Measurements from ENCODE around the gene TNFSF15. TPM values are rescaled to one million over a fixed set of nuclear protein-coding genes. Genes with fewer than 3 reads are reported as not detected.

Gene TNFSF15
- polyA plus RNA-seq, 1 experiment: 0.13 TPM

DNA sequence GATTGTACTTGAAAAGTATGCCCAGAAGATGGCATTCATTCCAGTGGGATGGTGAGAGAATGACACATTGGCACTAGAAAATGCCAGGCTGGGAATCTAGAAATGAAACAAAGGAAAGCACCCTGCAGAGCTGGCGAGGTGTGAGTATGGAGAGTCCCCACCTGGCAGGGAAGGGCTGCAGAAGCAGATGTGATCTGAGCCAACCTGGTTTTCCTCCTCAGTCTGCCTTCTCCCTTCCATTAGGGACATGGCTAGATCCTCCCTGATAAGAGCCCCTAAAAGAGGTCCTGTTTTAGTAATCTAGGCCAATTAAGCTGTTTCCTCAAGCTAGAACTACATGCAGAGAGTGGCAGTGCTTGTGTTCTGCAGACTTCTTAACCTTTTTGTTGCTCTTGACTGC, 24.7 kb upstream of the TNFSF15 start:
- H3K27me3 ChIP-seq (ENCODE audit: control insufficient read depth, insufficient read depth, low read length): peaks cover 4% of the 10 kb centered on the region
- POLR2A ChIA-PET: no interaction called here
- DNase-seq (ENCODE audit: low read depth): no peak
- TF ChIP-seq, protein P1, sequence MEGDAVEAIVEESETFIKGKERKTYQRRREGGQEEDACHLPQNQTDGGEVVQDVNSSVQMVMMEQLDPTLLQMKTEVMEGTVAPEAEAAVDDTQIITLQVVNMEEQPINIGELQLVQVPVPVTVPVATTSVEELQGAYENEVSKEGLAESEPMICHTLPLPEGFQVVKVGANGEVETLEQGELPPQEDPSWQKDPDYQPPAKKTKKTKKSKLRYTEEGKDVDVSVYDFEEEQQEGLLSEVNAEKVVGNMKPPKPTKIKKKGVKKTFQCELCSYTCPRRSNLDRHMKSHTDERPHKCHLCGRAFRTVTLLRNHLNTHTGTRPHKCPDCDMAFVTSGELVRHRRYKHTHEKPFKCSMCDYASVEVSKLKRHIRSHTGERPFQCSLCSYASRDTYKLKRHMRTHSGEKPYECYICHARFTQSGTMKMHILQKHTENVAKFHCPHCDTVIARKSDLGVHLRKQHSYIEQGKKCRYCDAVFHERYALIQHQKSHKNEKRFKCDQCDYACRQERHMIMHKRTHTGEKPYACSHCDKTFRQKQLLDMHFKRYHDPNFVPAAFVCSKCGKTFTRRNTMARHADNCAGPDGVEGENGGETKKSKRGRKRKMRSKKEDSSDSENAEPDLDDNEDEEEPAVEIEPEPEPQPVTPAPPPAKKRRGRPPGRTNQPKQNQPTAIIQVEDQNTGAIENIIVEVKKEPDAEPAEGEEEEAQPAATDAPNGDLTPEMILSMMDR (IDR thresholded peaks at IDR 0.05; ENCODE audit: insufficient read depth, low read depth, low read length): no peak
- no peak overlapping the region for H3K4me3 ChIP-seq (ENCODE audit: low read depth, low read length)
- H3K36me3 ChIP-seq (ENCODE audit: control insufficient read depth, insufficient read depth, low read length): no peaks in the 10 kb centered on the region
- CTCF ChIA-PET: no interaction called here

DNA sequence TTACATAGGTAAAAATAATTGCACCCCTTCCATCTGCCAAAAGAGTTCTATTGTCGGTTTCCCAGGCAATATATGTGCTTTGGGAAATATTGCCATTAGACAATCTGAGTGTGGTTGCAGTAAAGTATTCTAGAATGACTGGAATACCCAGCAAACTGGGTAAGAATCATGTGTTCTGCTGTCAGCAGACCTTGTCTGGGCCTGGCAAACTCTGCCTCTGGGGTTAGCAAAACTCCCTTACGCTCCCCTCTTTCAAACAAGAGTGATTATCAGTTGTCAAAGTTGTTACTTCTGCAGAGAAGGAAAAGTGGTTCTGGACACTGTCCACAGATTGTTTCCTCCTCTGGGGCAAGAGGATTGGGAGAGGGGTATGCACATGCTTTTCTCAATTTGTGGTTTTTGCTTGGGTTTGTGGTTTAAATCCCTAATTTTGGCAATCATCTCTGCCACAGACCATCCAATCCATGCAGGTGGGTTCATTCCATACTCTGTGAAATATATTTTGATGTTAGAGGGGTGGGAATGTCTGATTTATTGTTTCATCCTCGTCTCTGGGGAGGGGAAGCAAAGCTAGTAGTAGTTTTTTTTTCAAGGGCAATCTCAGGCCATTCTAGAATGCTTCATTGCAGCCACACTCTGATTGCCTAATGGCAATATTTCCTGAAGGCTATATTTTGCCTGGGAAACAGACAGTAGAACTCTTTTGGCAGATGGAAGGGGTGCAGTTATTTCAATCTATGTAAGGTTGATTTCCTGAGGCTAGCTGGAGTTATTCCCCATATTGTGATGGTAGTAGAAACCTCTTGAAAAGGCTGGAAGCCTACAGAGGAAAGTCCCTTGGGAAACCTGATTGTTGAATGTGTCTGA, 24.0 kb upstream of the TNFSF15 start:
- Histone ChIP-seq H3K36me3 (ENCODE audit: control insufficient read depth, insufficient read depth, low read length) (no peaks in the 10 kb centered on the region), H3K27me3 (ENCODE audit: control insufficient read depth, insufficient read depth, low read length) (peaks cover 4% of the 10 kb centered on the region), H3K4me3 (ENCODE audit: low read depth, low read length) (no peak overlapping the region)
- CTCF ChIA-PET: no interaction called here
- POLR2A ChIA-PET: no interaction called here
- DNase-seq (ENCODE audit: low read depth): no peak
- TF ChIP-seq, protein P1 (IDR thresholded peaks at IDR 0.05; ENCODE audit: insufficient read depth, low read depth, low read length): no peak

DNA sequence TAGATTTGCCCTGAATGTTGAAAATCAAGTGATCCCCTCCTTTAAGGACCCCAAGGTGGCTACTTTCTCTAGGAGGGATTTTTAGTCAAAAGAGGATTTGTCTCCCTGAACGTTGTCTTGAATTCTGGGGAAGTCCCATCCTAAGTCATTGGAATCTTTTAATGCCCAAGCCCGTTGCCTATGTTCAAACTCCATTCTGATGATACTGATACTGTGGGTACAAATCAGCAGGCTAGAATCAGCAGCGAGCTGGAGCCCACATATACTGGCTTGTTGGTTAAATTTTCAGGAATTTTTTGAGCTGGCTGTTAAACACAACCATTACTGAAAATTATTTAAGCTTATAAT, 22.4 kb upstream of the TNFSF15 start:
- Histone ChIP-seq H3K4me3 (ENCODE audit: low read depth, low read length) (no peak overlapping the region), H3K36me3 (ENCODE audit: control insufficient read depth, insufficient read depth, low read length) (no peaks in the 10 kb centered on the region), H3K27me3 (ENCODE audit: control insufficient read depth, insufficient read depth, low read length) (peaks cover 4% of the 10 kb centered on the region)
- DNase-seq (ENCODE audit: low read depth): no peak
- POLR2A ChIA-PET: no interaction called here
- TF ChIP-seq, protein P1 (IDR thresholded peaks at IDR 0.05; ENCODE audit: insufficient read depth, low read depth, low read length): no peak
- CTCF ChIA-PET: no interaction called here

DNA sequence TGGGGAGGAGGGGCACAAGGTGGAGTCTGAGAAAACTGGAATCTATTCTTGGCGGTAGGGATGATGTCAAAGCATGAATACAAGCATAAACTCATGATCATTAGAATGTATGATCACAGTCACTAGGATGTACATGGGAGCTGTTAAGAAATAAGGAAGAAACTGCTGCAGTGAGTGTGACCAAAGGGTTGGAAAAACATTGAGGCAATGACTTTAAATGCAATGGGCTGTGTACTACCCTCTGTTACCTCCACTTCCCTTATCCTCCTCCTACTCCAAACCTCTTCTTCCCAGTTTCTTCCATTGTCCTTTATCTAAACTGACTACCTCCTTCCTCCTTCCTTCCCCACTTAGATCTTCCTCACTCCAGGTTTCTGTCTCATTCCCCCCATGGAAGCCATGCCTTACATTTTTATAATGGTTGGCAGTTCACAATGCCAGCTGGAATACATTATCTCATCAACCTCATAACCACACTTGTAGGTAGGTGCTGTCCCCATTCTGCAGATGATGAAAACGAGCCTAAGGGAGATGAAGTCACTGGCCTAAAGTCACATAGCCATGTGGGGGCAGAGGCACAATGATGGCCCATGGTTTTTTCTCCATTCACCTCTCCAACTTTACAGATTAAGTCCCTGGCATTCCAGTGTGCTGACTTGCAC, 21.9 kb upstream of the TNFSF15 start:
- ChIA-PET CTCF (no interaction called here), POLR2A (no interaction called here)
- DNase-seq (ENCODE audit: low read depth): no peak
- TF ChIP-seq, protein P1 (IDR thresholded peaks at IDR 0.05; ENCODE audit: insufficient read depth, low read depth, low read length): no peak
- peaks cover 4% of the 10 kb centered on the region for H3K27me3 ChIP-seq (ENCODE audit: control insufficient read depth, insufficient read depth, low read length)
- H3K36me3 ChIP-seq (ENCODE audit: control insufficient read depth, insufficient read depth, low read length): no peaks in the 10 kb centered on the region
- no peak overlapping the region for H3K4me3 ChIP-seq (ENCODE audit: low read depth, low read length)

DNA sequence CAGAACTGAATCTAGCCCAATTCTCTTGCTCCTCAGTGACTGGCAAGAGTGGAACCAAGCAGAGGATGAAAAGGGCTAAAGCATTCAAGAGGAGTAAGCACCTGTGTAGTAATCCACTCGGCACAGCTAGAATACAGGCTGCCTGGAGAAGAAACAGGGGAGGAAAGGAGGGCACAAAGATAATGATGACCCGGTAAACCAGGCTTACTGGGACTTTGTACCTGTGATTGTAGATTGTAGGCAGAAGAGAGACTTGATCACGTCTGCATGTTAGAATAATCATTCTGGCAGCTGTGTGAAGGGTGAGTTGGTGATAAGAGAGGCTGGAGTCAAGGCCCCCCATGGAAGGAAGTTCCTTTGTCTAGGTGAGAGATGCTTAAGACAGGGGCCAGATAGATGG, 20.6 kb upstream of the TNFSF15 start:
- Histone ChIP-seq H3K4me3 (ENCODE audit: low read depth, low read length) (no peak overlapping the region), H3K27me3 (ENCODE audit: control insufficient read depth, insufficient read depth, low read length) (peaks cover 4% of the 10 kb centered on the region), H3K36me3 (ENCODE audit: control insufficient read depth, insufficient read depth, low read length) (no peaks in the 10 kb centered on the region)
- DNase-seq (ENCODE audit: low read depth): no peak
- ChIA-PET POLR2A (no interaction called here), CTCF (no interaction called here)
- TF ChIP-seq, protein P1 (IDR thresholded peaks at IDR 0.05; ENCODE audit: insufficient read depth, low read depth, low read length): no peak
